Heart left ventricle (tissue), 16 donors: ENCODE measurements around the gene FNDC3B. TPM values are rescaled to one million over a fixed set of nuclear protein-coding genes. Genes with fewer than 3 reads are reported as not detected.
A peak's percentile ranks its signal among the peaks of the same experiment; 100 is the strongest.

Source experiments
- ATAC-seq, 4 donors: fragments of 200-7000 bp; cut with Tn5 transposase; one replicate each; pipeline ENCODE4 v1.9.1; 2020 to 2022; ENCODE audit warnings: moderate library complexity in 4 of 4, mild to moderate bottlenecking in 3 of 4, moderate number of reproducible peaks in 1 of 4
- DNase-seq, 5 donors: peaks; one replicate each; pipeline ENCODE4 v3.0.0-alpha.2; 2020
- H3K27ac ChIP-seq, 12 donors: fragments of 200-600 bp; sonication (generic) in 4 of 12; one replicate each; pipeline versions ENCODE4 v1.5.0 to v1.8.0; 2016 to 2022; ENCODE audit warnings: mild to moderate bottlenecking in 2 of 12
- H3K27me3 ChIP-seq, 9 donors: fragments of 200-600 bp; sonication (generic) in 2 of 9; one replicate each; pipeline versions ENCODE4 v1.5.1 to v1.8.0; 2016 to 2022; ENCODE audit warnings: mild to moderate bottlenecking in 3 of 9
- H3K36me3 ChIP-seq, 9 donors: fragments of 200-600 bp; sonication (generic) in 2 of 9; one replicate each; pipeline versions ENCODE4 v1.5.0 to v1.8.0; 2018 to 2022; ENCODE audit warnings: mild to moderate bottlenecking in 2 of 9
- H3K4me1 ChIP-seq, 12 donors: fragments of 200-600 bp; sonication (generic) in 4 of 12; one replicate each; pipeline versions ENCODE4 v1.5.0 to v1.8.0; 2016 to 2022; ENCODE audit warnings: mild to moderate bottlenecking in 3 of 12
- H3K4me3 ChIP-seq, 12 donors: fragments of 200-600 bp; sonication (generic) in 4 of 12; one replicate each; pipeline versions ENCODE4 v1.5.0 to v1.8.0; 2017 to 2022; ENCODE audit warnings: mild to moderate bottlenecking in 9 of 12, moderate library complexity in 4 of 12
- H3K9me3 ChIP-seq, 12 donors: fragments of 200-600 bp; sonication (generic) in 4 of 12; one replicate each; pipeline versions ENCODE4 v1.5.0 to v1.8.0; 2016 to 2022; ENCODE audit warnings: mild to moderate bottlenecking in 1 of 12
- CTCF ChIP-seq, 12 donors: fragments of 200-600 bp; sonication (generic) in 4 of 12; IDR thresholded peaks; one replicate each; pipeline versions ENCODE4 v1.5.0 to v1.8.0; 2018 to 2022; ENCODE audit warnings: antibody characterized with exemption in 12 of 12, mild to moderate bottlenecking in 5 of 12
- POLR2A ChIP-seq, 2 donors: fragments of 450-650 bp; IDR thresholded peaks; one replicate each; pipeline ENCODE4 v1.6.1; 2017; ENCODE audit warnings: antibody characterized with exemption in 2 of 2, mild to moderate bottlenecking in 2 of 2, moderate library complexity in 2 of 2
- WGBS, 4 donors: extraction: QIAGEN DNeasy Blood & Tissue Kit in 2 of 4; methylation state at CpG; one replicate each; pipeline versions ENCODE4 v1.1.5 to v1.1.7; 2013 to 2018; 5-methylcytosine and 5-hydroxymethylcytosine counted together
- intact Hi-C, 10 donors: fragments of 100-400 bp; cut with DNase I; formaldehyde crosslinking; loops; one replicate each; pipeline versions ENCODE4 v1.11.1 to v1.14.2; 2022
- polyA plus RNA-seq, 2 donors: library from polyadenylated mRNA; stranded (reverse); fragments of 200-250 nt; gene quantifications; one replicate each; pipeline ENCODE4 v1.2.3, GENCODE V29; 2013
- total RNA-seq, 9 donors: library from RNA; depleted of rRNA in 2 of 9; stranded (reverse); fragments of >200 nt in 2 of 9; fragmentation: NEBNext Ultra II Directional in 3 of 9; extraction: Animal tissue kit (Norgen Biotek cat#: 25700) in 3 of 9; gene quantifications; one replicate each; pipeline versions ENCODE4 v1.1.0 to v1.2.4, GENCODE V29; 2016 to 2023
- donor health status: ischemic (EF 13 %, LVEDD 7.1; RV severe dilation, severe dysfunction).
- donor health status: healthy with polysubstance abuse.
- donor health status: DM: no; HTN: yes; CAD: no.
- donor health status: DM: no; HTN: no; CAD: no.
- donor health status: ischemic (EF 25% LVEDD 6.9; RV normal size, moderate dysfunction).
- donor health status: ischemic (EF 25% LVEDD 5.7; RV mildly dilated, moderate dysfunction).
- donor health status: healthy.
- donor health status: DM: yes; HTN: yes; CAD: no.
- donor health status: ischemic (EF 35%, LVEDD 5.7; RV mildly dilated, moderate dysfunction).
- donor health status: nonischemic (EF 11% LVEDD 7.7; RV severe dilation, severe dysfunction).
- donor health status: DM: yes; HTN: yes; CAD: no.
- donor health status: PGD.
- donor health status: ischemic (EF 29% LVEDD 5.4; RV normal size, mild dysfunction).
- donor health status: nonischemic (EF 23%, LVEDD 6.1; RV moderate dilation, normal function).

Gene FNDC3B
- total and polyA plus RNA-seq, 11 donors = 9.4 to 113 (median 68.2) TPM

- DNase-seq (no peak), ATAC-seq (no peak)
- H3K9me3 ChIP-seq = peaks cover 0 to 9% (median 0%) of the 10 kb centered on the region in 12 donors
- intact Hi-C loops = loop anchor here in 1 of 10 donors (5.0 to 10.0 kb wide), 2 partner anchors 58 to 500 kb away; no protein-coding TSS in a partner anchor
- peak overlapping the region in 1 of 12 donors; percentile 63 for H3K27ac ChIP-seq
- 82 to 91% (median 88%) methylated on average over 1 of the region's 1 CpG for WGBS, 4 donors
- H3K27me3 ChIP-seq = no peaks in the 10 kb centered on the region
- H3K4me3 ChIP-seq = no peak overlapping the region
- H3K36me3 ChIP-seq = no peaks in the 10 kb centered on the region
- no peak for TF ChIP-seq POLR2A (IDR thresholded peaks at IDR 0.05)
- TF ChIP-seq CTCF (IDR thresholded peaks at IDR 0.05) = no peak
- H3K4me1 ChIP-seq = peaks cover 19 to 96% (median 48%) of the 10 kb centered on the region in 12 donors
Measured at GRCh38 chr3:172144601-172145000, 105.2 kb downstream of the FNDC3B start.

- H3K4me3 ChIP-seq = no peak overlapping the region
- WGBS, 4 donors = 65 to 68% (median 68%) methylated on average over 7 of the region's 7 CpGs
- no peaks in the 10 kb centered on the region for H3K36me3 ChIP-seq
- H3K27me3 ChIP-seq = no peaks in the 10 kb centered on the region
- peaks cover 0 to 9% (median 0%) of the 10 kb centered on the region in 12 donors for H3K9me3 ChIP-seq
- DNase-seq = no peak
- H3K4me1 ChIP-seq = peaks cover 15 to 92% (median 42%) of the 10 kb centered on the region in 12 donors
- ATAC-seq = peak in 1 of 4 donors; percentile 42
- peak overlapping the region in 1 of 12 donors; percentile 63 for H3K27ac ChIP-seq
- no peak for TF ChIP-seq POLR2A (IDR thresholded peaks at IDR 0.05)
- no peak for TF ChIP-seq CTCF (IDR thresholded peaks at IDR 0.05)
- intact Hi-C loops = loop anchor here in 1 of 10 donors (10.0 kb wide), 1 partner anchor 500 kb away; no protein-coding TSS in a partner anchor
Measured at GRCh38 chr3:172145031-172145686, 105.8 kb downstream of the FNDC3B start.

GRCh38 chr3:172146349-172146748 lies 107.0 kb downstream of the FNDC3B start:
- Histone ChIP-seq H3K9me3 (peaks cover 0 to 9% (median 0%) of the 10 kb centered on the region in 12 donors), H3K27ac (peak overlapping the region in 1 of 12 donors; percentile 28), H3K27me3 (no peaks in the 10 kb centered on the region), H3K4me3 (no peak overlapping the region), H3K36me3 (no peaks in the 10 kb centered on the region), H3K4me1 (peaks cover 11 to 92% (median 33%) of the 10 kb centered on the region in 12 donors)
- TF ChIP-seq CTCF (IDR thresholded peaks at IDR 0.05) (no peak), POLR2A (IDR thresholded peaks at IDR 0.05) (no peak)
- WGBS, 4 donors = 35 to 62% (median 47%) methylated on average over 3 of the region's 3 CpGs
- intact Hi-C loops = loop anchor here in 1 of 10 donors (10.0 kb wide), 1 partner anchor 502 kb away; no protein-coding TSS in a partner anchor
- DNase-seq = no peak
- ATAC-seq = no peak

- H3K4me3 ChIP-seq = no peak overlapping the region
- 90 to 97% (median 92%) methylated on average over 8 of the region's 8 CpGs for WGBS, 4 donors
- no peaks in the 10 kb centered on the region for H3K27me3 ChIP-seq
- H3K36me3 ChIP-seq = no peaks in the 10 kb centered on the region
- TF ChIP-seq CTCF (IDR thresholded peaks at IDR 0.05) = no peak
- TF ChIP-seq POLR2A (IDR thresholded peaks at IDR 0.05) = no peak
- H3K4me1 ChIP-seq = peaks cover 10 to 92% (median 33%) of the 10 kb centered on the region in 12 donors
- H3K27ac ChIP-seq = peak overlapping the region in 1 of 12 donors; percentile 63
- intact Hi-C loops = loop anchor here in 1 of 10 donors (10.0 kb wide), 1 partner anchor 502 kb away; no protein-coding TSS in a partner anchor
- DNase-seq (no peak), ATAC-seq (no peak)
- H3K9me3 ChIP-seq = peaks cover 0 to 9% (median 0%) of the 10 kb centered on the region in 12 donors
Measured at GRCh38 chr3:172147113-172147818, 107.9 kb downstream of the FNDC3B start.
